Astrocyte of the cerebellum (primary cell): ENCODE data around the gene SPAG9.

ENCODE experiments used
- DNase-seq: peaks from one replicate; pipeline ENCODE4 v3.0.0-alpha.2; 2011; ENCODE audit warnings: low read depth
- H3K4me3 ChIP-seq: 2 replicates; pipeline ENCODE4 v1.5.1; 2011; ENCODE audit warnings: mild to moderate bottlenecking, low read depth, low read length, moderate library complexity
- in situ Hi-C: cut with HindIII; loops from 2 replicates; pipeline ENCODE4 v1.10.0; 2017; ENCODE audit warnings: low sequenced_read_pairs
- TF ChIP-seq, protein P1 (sequence below): IDR thresholded peaks from 2 replicates; pipeline ENCODE4 v1.5.1; 2012; ENCODE audit warnings: low read length, low read depth, moderate library complexity, mild to moderate bottlenecking; ENCODE audit errors: missing control alignments

The SPAG9 gene

DNA sequence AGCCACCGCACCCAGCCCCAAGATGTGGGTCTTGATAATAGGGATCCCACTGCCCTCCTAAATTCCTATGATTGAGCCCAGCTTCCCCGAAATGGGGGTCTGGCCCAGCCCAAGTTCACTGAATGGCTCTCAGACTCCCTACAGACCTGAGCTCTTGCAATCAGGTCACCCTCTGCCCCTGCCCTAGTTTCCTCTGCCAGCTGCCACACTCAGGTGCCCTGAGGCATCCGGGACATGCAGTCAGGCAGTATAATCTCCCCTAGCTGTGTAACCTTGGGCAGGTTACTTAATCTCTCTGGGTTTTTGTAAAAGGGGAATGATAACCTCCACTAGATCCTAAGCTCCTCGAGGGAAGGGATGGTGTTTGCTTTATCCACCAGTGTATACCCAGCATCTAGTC lies 193.4 kb downstream of the SPAG9 start:
- TF ChIP-seq, protein P1, sequence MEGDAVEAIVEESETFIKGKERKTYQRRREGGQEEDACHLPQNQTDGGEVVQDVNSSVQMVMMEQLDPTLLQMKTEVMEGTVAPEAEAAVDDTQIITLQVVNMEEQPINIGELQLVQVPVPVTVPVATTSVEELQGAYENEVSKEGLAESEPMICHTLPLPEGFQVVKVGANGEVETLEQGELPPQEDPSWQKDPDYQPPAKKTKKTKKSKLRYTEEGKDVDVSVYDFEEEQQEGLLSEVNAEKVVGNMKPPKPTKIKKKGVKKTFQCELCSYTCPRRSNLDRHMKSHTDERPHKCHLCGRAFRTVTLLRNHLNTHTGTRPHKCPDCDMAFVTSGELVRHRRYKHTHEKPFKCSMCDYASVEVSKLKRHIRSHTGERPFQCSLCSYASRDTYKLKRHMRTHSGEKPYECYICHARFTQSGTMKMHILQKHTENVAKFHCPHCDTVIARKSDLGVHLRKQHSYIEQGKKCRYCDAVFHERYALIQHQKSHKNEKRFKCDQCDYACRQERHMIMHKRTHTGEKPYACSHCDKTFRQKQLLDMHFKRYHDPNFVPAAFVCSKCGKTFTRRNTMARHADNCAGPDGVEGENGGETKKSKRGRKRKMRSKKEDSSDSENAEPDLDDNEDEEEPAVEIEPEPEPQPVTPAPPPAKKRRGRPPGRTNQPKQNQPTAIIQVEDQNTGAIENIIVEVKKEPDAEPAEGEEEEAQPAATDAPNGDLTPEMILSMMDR, result no peak
- no peak for DNase-seq
- no peak overlapping the region for H3K4me3 ChIP-seq
- in situ Hi-C loops, result no loop called here

- DNase-seq, result no peak
- H3K4me3 ChIP-seq, result no peak overlapping the region
- TF ChIP-seq, protein P1, result no peak
- in situ Hi-C loops, result no loop called here
These were observed 194.1 kb downstream of the SPAG9 start for GRCh38 chr17:50926523-50926922.

DNA sequence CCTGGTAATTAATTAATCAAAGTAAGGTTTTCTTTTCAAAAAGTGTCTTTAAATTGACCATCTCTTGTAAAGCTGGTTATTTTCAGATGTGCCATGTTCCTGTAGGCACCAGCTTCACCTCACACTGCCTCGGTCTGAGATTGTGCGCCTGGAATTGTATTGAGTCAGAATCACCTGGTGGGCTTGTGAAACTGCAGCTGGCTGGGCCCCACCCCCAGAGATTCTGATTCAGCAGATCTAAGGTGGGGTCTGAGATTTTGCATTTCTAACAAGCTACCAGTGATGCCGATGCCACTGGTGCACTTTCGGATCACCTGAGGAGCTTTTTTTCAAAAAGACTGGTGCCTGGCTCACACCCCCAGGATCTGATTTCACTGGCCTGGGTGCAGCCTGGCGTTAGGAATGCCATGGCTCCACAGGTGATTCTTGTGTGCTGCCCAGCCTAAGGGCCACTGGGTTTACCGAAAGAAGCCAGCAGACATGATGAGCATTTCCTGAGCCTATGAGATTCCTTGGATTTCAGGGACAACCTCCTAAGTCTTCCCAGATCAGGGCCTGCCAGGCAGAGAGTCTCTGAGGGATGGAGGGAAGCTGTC lies 195.3 kb downstream of the SPAG9 start:
- in situ Hi-C loops, result no loop called here
- no peak for DNase-seq
- TF ChIP-seq, protein P1, result no peak
- H3K4me3 ChIP-seq, result no peak overlapping the region

DNA sequence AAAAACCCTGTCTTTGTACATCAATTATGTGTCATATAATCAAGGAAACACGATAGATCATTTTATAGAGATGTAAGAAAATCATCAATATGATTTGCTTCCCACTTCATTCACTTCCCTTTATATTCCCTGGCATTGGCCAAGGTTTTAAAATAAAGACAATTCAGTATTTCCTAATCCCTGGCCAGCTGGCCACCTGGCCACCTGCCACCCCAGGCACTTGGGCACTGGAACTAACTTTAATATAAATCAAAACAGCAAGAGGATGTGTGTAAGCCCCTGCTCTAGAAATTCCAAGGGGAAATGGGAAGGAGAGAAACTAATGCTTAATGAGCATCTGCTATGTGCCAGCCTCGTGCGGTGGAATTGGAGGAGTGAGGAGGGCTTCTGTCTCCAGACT lies 195.9 kb downstream of the SPAG9 start:
- H3K4me3 ChIP-seq, result no peak overlapping the region
- TF ChIP-seq, protein P1, result no peak
- in situ Hi-C loops, result no loop called here
- DNase-seq, result no peak

DNA sequence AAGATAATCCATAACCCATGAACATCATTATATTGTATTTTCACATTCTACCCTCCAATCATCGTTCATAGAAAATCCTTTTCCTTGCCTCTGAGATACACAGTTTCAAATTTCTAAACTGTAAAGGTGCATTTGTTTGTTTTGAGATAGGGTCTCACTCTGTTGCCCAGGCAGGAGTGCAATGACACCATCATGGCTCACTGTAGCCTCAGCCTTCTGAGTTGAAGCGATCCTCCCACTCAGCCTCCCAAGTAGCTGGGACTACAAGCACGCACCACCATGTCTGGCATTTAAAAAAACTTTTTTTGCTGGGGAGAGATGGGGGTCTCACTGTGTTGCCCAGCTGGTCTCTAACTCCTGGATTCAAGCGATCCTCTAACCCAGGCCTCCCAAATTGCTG lies 196.4 kb downstream of the SPAG9 start:
- in situ Hi-C loops, result no loop called here
- TF ChIP-seq, protein P1, result no peak
- H3K4me3 ChIP-seq, result no peak overlapping the region
- no peak for DNase-seq

DNA sequence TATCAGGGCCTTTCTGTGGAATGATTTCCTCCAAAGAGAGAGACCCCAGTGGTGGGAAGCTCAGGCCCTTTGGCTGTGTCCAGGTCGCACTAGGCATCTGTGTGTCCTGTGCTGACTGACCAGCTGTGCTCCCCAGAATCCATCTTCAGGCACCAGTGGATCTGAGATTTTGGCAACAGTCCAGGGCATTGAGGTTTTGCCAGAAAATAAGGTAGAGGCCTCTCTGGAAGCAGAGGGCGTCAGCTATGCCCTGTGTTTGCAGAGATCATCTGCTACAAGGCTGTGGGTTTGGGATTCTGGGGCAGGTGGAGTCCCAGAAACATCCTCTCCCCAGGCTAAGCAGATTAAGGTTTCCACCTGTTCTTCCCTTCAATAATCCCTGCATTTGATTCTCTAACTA lies 197.1 kb downstream of the SPAG9 start:
- H3K4me3 ChIP-seq, result no peak overlapping the region
- in situ Hi-C loops, result no loop called here
- TF ChIP-seq, protein P1, result no peak
- DNase-seq, result no peak

GRCh38 chr17:50922721-50923405 lies 197.8 kb downstream of the SPAG9 start:
- H3K4me3 ChIP-seq, result no peak overlapping the region
- in situ Hi-C loops, result no loop called here
- DNase-seq, result no peak
- TF ChIP-seq, protein P1, result no peak
